Measurements from ENCODE around the gene FARP1.

The FARP1 gene

DNA sequence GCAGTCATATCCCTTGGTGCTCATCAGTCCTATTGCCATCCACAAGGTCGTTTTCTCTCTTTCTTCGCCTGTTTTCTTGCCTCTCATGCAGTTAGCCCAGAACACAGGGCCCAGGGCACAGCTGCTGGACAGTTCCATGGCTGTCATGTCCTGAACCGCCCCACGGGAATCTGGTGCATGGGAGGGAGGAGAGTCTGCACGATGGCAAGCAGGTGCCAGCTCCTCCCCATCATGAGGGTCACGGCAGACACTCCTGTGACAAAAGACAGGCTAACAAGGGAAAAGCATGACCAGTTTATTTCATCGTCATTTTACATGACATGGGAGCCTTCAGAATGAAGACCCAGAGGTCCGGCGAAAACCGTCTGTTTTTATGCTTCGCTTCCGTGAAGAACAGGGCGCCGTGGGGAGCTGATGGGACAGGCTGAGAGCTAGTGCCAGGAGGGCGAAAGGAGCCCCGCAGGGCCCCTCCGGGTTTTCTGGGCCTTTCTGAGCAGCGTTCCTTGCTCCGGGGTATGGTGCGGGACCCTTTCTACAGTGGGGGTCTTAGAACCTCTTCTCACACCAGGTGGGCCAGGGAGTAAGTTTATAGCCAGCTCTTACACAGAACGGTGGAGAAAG, 298.3 kb downstream of the FARP1 start:
- no peak for DNase-seq (ENCODE audit: insufficient read length, low spot score)
- no peak for FAIRE-seq

DNA sequence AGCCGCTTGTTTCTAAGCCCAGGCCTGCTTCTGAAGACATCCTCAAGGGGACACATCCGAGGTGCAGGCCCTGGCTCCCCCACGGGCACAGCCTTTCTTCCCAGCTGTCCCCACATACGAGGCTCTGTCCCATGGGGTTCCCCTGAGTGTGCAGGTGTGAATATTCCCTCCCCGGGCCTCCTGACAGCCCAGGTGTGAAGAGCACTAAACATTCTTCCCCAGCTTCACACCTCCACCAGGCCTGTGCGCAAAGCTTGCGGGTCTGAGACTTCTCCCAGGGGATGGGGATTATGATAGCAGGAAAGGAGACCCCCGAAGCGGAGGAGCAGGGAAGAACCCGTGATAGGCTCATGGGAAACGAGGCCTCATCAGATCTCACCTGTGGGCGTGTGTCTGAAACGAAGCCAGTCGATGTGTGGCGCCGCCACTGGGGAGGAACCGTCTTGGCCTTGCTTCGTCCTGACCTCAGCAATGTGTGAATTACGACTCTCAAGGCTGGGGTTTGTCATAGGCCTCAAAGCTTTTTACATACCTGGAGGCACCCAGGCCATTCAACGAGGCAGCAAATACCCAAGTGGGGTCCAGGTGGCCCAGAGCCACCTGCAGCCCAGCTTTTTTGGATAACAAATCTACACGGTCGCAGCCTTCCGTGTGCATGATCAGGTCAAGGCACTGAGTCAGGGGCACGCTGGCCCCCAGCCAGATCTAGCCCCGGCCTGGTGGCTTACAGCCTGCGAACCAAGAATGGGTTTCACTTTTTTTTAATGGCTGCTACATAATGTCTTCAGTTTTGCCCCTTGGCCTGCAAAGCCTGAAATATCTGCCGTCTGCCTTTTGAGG, 299.7 kb downstream of the FARP1 start:
- FAIRE-seq = no peak

More for the DNA sequence above, 298.3 kb downstream of the FARP1 start:
- TF ChIP-seq, protein P1, sequence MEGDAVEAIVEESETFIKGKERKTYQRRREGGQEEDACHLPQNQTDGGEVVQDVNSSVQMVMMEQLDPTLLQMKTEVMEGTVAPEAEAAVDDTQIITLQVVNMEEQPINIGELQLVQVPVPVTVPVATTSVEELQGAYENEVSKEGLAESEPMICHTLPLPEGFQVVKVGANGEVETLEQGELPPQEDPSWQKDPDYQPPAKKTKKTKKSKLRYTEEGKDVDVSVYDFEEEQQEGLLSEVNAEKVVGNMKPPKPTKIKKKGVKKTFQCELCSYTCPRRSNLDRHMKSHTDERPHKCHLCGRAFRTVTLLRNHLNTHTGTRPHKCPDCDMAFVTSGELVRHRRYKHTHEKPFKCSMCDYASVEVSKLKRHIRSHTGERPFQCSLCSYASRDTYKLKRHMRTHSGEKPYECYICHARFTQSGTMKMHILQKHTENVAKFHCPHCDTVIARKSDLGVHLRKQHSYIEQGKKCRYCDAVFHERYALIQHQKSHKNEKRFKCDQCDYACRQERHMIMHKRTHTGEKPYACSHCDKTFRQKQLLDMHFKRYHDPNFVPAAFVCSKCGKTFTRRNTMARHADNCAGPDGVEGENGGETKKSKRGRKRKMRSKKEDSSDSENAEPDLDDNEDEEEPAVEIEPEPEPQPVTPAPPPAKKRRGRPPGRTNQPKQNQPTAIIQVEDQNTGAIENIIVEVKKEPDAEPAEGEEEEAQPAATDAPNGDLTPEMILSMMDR (IDR thresholded peaks at IDR 0.05; ENCODE audit: insufficient read depth, missing control alignments) = no peak

DNA sequence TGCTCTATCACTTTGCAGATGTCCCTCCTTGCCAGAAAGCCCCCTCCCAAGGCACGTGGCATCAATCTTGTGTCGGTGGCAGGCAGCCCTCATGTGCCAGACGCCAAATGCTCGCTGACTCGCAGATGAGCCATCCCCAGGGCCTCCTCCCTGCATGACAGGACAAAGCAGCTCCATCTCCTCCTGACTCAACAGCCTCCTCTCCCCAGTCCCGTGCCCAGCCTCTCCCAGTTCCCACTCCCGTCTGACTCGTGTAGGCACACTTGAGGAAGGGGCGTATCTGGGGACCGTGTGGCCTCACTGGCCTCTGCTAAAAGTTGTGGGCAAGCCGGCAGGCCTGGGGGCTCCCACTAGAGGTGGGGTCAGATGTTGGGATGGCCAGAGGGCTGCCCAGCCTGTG, 300.4 kb downstream of the FARP1 start:
- TF ChIP-seq, protein P1 (IDR thresholded peaks at IDR 0.05; ENCODE audit: insufficient read depth, missing control alignments) = no peak
- DNase-seq (ENCODE audit: insufficient read length, low spot score) = no peak
- no peak for FAIRE-seq

More for the DNA sequence above, 299.7 kb downstream of the FARP1 start:
- no peak for DNase-seq (ENCODE audit: insufficient read length, low spot score)
- TF ChIP-seq, protein P1 (IDR thresholded peaks at IDR 0.05; ENCODE audit: insufficient read depth, missing control alignments) = no peak

- TF ChIP-seq, protein P1 (IDR thresholded peaks at IDR 0.05; ENCODE audit: insufficient read depth, missing control alignments) = no peak
- FAIRE-seq (no peak), DNase-seq (ENCODE audit: insufficient read length, low spot score) (no peak)
Measured at GRCh38 chr13:98443800-98444325, 301.0 kb downstream of the FARP1 start.

DNA sequence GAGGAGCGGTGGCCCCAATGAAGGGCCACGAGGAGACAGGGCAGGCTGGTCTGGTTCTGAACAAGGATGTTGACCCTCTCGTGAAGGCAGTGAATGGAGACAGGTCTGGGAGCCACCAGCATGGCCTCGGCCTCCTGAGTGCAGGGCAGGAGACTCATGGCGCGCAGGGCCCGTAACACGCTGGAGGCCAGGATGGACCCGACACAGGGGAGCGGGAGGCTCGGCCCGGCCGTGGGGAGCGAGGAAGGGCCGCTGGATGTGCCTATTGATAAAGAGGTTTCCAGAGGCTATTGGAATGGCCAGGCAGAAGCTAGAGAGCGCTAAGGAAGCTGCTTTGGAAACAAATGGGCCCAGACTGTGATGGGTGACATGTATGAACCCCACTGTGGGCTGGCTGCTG, 301.5 kb downstream of the FARP1 start:
- TF ChIP-seq, protein P1 (IDR thresholded peaks at IDR 0.05; ENCODE audit: insufficient read depth, missing control alignments) = no peak
- DNase-seq (ENCODE audit: insufficient read length, low spot score) (no peak), FAIRE-seq (no peak)

GRCh38 chr13:98445340-98446233, 302.7 kb downstream of the FARP1 start:
- DNase-seq (ENCODE audit: insufficient read length, low spot score) = peak; percentile 73
- FAIRE-seq = no peak
- TF ChIP-seq, protein P1 (IDR thresholded peaks at IDR 0.05; ENCODE audit: insufficient read depth, missing control alignments) = peak; percentile 71
